ENCODE measurements around the gene DCLRE1B. TPM values are rescaled to one million over a fixed set of nuclear protein-coding genes. Genes with fewer than 3 reads are reported as not detected.

The DCLRE1B gene
- total RNA-seq, 1 experiment from 2014 or later = 6.9 TPM

DNA sequence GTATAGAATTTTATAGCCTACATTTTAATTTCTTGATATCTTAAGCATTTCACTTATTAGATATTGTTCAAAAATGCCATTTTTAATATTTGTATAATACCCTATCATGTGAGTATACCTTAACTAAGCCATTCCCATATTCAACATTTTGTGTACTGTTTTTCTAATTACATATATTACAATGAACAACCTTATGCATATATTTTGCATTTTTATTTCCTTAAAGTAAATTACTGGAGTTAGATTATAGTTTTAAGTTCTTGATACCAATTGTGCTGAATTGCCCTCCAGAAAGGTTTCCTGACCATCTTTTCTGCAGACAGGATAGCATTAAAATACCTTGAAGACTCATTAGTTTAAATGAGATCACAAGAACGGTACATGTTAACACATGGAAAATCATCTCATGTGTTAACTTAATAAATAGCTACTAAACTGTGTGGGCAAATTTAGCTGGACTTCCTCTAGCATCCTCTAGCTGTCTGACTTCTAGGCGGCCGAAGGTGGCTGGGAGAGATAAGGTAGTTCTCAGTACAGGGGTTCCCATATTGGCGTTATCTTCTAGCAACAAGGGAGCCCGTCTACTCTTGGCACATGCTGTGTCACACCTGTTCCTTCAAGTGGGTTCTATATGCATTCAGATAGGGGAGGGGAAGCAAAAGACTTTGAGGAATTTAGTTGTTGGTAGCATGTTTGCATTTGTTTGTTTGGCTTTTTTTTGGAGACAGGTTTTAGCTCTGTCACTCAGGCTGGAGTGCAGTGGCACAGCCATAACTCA, 8.9 kb downstream of the DCLRE1B start:
- Mint-ChIP-seq H3K27ac (ENCODE audit: unreplicated experiment) (no peak overlapping the region), H3K4me3 (ENCODE audit: unreplicated experiment) (no peak overlapping the region)

DNA sequence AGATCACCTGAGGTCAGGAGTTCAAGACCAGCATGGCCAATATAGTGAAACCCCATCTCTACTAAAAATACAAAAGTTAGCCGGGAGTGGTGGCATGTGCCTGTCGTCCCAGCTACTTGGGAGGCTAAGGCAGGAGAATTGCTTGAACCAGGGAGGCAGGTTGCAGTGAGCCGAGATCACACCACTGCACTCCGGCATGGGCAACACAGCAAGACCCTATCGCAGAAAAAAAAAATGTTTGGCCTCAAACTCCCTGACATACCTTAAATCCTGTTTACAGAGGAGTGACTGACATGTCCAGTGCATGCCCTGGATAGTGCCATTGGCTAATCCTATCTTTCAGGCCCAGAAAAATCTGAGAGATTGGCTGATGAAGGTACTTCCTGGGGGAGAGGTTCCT, 11.8 kb downstream of the DCLRE1B start:
- Mint-ChIP-seq H3K27ac (ENCODE audit: unreplicated experiment) (no peak overlapping the region), H3K9me3 (ENCODE audit: unreplicated experiment) (no peaks in the 10 kb centered on the region), H3K36me3 (ENCODE audit: insufficient read depth, unreplicated experiment) (no peaks in the 10 kb centered on the region), H3K4me1 (ENCODE audit: low read depth, unreplicated experiment) (no peaks in the 10 kb centered on the region), H3K4me3 (ENCODE audit: unreplicated experiment) (no peak overlapping the region), H3K27me3 (ENCODE audit: insufficient read depth, unreplicated experiment) (no peaks in the 10 kb centered on the region)
- no peak for DNase-seq
- intact Hi-C loops (cut with micrococcal nuclease; ENCODE audit: unreplicated experiment) = no loop called here
- Histone ChIP-seq H3K4me1 (no peaks in the 10 kb centered on the region), H3K36me3 (ENCODE audit: control insufficient read depth, insufficient read depth, low read length) (no peaks in the 10 kb centered on the region), H3K4me3 (ENCODE audit: low read depth, low read length) (no peak overlapping the region), H3K9me3 (no peaks in the 10 kb centered on the region), H3K27me3 (replicated peaks; ENCODE audit: control insufficient read depth, insufficient read depth, low read length) (no peaks in the 10 kb centered on the region)
- TF ChIP-seq, protein P1, sequence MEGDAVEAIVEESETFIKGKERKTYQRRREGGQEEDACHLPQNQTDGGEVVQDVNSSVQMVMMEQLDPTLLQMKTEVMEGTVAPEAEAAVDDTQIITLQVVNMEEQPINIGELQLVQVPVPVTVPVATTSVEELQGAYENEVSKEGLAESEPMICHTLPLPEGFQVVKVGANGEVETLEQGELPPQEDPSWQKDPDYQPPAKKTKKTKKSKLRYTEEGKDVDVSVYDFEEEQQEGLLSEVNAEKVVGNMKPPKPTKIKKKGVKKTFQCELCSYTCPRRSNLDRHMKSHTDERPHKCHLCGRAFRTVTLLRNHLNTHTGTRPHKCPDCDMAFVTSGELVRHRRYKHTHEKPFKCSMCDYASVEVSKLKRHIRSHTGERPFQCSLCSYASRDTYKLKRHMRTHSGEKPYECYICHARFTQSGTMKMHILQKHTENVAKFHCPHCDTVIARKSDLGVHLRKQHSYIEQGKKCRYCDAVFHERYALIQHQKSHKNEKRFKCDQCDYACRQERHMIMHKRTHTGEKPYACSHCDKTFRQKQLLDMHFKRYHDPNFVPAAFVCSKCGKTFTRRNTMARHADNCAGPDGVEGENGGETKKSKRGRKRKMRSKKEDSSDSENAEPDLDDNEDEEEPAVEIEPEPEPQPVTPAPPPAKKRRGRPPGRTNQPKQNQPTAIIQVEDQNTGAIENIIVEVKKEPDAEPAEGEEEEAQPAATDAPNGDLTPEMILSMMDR (IDR thresholded peaks at IDR 0.05; ENCODE audit: insufficient read depth in 1 of 2, low read depth in 1 of 2, low read length in 1 of 2, severe bottlenecking in 1 of 2, unreplicated experiment in 1 of 2) = no peak
- no TSS peak for BruUV-seq (replicated peaks)
- ChIA-PET POLR2A (no interaction called here), CTCF (no interaction called here)

More for the DNA sequence above, 8.9 kb downstream of the DCLRE1B start:
- no peak overlapping the region for H3K4me3 ChIP-seq (ENCODE audit: low read depth, low read length)
- BruUV-seq (replicated peaks) = no TSS peak
- no peaks in the 10 kb centered on the region for H3K36me3 ChIP-seq (ENCODE audit: control insufficient read depth, insufficient read depth, low read length)
- no peaks in the 10 kb centered on the region for H3K9me3 Mint-ChIP-seq (ENCODE audit: unreplicated experiment)
- no peaks in the 10 kb centered on the region for H3K9me3 ChIP-seq
- CTCF ChIA-PET = no interaction called here
- TF ChIP-seq, protein P1 (IDR thresholded peaks at IDR 0.05; ENCODE audit: insufficient read depth in 1 of 2, low read depth in 1 of 2, low read length in 1 of 2, severe bottlenecking in 1 of 2, unreplicated experiment in 1 of 2) = no peak
- intact Hi-C loops (cut with micrococcal nuclease; ENCODE audit: unreplicated experiment) = no loop called here
- no peak for DNase-seq
- H3K27me3 Mint-ChIP-seq (ENCODE audit: insufficient read depth, unreplicated experiment) = no peaks in the 10 kb centered on the region
- POLR2A ChIA-PET = no interaction called here
- H3K36me3 Mint-ChIP-seq (ENCODE audit: insufficient read depth, unreplicated experiment) = no peaks in the 10 kb centered on the region
- no peaks in the 10 kb centered on the region for H3K27me3 ChIP-seq (replicated peaks; ENCODE audit: control insufficient read depth, insufficient read depth, low read length)
- no peaks in the 10 kb centered on the region for H3K4me1 Mint-ChIP-seq (ENCODE audit: low read depth, unreplicated experiment)
- H3K4me1 ChIP-seq = no peaks in the 10 kb centered on the region

DNA sequence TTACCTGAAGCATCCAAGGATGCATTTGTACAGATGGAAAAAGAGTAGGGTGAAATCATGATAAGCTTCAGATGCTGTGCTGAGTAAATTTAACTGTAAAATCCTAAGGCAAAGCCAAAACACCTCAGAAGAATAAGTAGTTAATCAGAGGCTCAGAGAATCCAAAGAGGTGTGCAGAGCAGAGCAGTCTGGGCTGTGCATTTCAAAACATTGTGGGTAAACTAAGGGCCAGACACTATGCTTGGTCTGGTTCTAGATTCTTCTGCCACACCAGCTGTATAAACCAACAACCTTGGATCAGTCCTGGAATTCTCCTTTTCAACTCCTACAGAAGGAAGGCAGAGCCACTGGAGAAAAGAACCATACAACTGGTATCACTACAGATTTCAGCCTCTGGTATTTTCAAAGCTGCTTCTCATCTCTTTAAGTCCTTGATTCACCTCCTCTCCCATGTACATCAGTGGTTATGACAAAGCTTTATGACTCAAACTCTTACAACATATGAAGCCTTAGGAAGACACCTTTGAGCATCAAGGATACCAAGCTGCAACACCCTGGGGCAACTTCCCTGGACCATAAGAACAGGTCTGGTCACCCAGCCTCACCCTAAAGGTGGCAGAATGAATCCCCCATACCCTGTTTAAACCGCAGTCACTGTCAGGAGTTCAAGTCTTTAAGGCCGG, 12.4 kb downstream of the DCLRE1B start:
- intact Hi-C loops (cut with micrococcal nuclease; ENCODE audit: unreplicated experiment) = no loop called here
- Histone ChIP-seq H3K27me3 (replicated peaks; ENCODE audit: control insufficient read depth, insufficient read depth, low read length) (no peaks in the 10 kb centered on the region), H3K36me3 (ENCODE audit: control insufficient read depth, insufficient read depth, low read length) (no peaks in the 10 kb centered on the region), H3K4me1 (no peaks in the 10 kb centered on the region), H3K9me3 (no peaks in the 10 kb centered on the region), H3K4me3 (ENCODE audit: low read depth, low read length) (no peak overlapping the region)
- H3K9me3 Mint-ChIP-seq (ENCODE audit: unreplicated experiment) = no peaks in the 10 kb centered on the region
- no peaks in the 10 kb centered on the region for H3K36me3 Mint-ChIP-seq (ENCODE audit: insufficient read depth, unreplicated experiment)
- H3K4me1 Mint-ChIP-seq (ENCODE audit: low read depth, unreplicated experiment) = no peaks in the 10 kb centered on the region
- H3K27ac Mint-ChIP-seq (ENCODE audit: unreplicated experiment) = no peak overlapping the region
- no TSS peak for BruUV-seq (replicated peaks)
- ChIA-PET CTCF (no interaction called here), POLR2A (no interaction called here)
- no peaks in the 10 kb centered on the region for H3K27me3 Mint-ChIP-seq (ENCODE audit: insufficient read depth, unreplicated experiment)
- no peak for DNase-seq
- H3K4me3 Mint-ChIP-seq (ENCODE audit: unreplicated experiment) = no peak overlapping the region
- TF ChIP-seq, protein P1 (IDR thresholded peaks at IDR 0.05; ENCODE audit: insufficient read depth in 1 of 2, low read depth in 1 of 2, low read length in 1 of 2, severe bottlenecking in 1 of 2, unreplicated experiment in 1 of 2) = no peak

Measured in Caco-2 (cell line).